ENCODE data around the gene PTPRG.

Gene PTPRG

DNA sequence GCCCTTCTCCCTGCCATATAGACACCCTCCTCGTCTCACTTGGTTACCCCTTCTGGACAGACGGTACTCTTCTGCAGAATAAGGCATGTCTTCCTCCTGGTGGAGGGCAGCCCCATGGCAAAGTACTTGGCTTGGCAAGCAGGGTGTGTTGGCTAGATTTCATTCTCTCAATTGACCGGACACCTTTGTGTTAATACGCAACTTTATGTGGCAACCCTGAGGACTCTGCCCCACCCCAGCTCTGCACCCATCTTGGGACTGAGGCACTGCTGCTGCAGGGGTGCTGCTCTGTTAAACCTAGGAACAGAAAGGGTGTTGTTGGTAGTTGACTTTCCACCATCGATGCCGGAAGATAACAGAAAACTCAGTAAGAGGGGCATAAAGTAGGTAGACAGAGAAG, 55.2 kb downstream of the PTPRG start:
- TF ChIP-seq, protein P1, sequence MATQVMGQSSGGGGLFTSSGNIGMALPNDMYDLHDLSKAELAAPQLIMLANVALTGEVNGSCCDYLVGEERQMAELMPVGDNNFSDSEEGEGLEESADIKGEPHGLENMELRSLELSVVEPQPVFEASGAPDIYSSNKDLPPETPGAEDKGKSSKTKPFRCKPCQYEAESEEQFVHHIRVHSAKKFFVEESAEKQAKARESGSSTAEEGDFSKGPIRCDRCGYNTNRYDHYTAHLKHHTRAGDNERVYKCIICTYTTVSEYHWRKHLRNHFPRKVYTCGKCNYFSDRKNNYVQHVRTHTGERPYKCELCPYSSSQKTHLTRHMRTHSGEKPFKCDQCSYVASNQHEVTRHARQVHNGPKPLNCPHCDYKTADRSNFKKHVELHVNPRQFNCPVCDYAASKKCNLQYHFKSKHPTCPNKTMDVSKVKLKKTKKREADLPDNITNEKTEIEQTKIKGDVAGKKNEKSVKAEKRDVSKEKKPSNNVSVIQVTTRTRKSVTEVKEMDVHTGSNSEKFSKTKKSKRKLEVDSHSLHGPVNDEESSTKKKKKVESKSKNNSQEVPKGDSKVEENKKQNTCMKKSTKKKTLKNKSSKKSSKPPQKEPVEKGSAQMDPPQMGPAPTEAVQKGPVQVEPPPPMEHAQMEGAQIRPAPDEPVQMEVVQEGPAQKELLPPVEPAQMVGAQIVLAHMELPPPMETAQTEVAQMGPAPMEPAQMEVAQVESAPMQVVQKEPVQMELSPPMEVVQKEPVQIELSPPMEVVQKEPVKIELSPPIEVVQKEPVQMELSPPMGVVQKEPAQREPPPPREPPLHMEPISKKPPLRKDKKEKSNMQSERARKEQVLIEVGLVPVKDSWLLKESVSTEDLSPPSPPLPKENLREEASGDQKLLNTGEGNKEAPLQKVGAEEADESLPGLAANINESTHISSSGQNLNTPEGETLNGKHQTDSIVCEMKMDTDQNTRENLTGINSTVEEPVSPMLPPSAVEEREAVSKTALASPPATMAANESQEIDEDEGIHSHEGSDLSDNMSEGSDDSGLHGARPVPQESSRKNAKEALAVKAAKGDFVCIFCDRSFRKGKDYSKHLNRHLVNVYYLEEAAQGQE (IDR thresholded peaks at IDR 0.05; ENCODE audit: low read depth) = no peak
- TF ChIP-seq FOXM1 (IDR thresholded peaks at IDR 0.05; ENCODE audit: borderline replicate concordance, low read depth) (no peak), YY1 (IDR thresholded peaks at IDR 0.05; ENCODE audit: low read depth) (no peak)

DNA sequence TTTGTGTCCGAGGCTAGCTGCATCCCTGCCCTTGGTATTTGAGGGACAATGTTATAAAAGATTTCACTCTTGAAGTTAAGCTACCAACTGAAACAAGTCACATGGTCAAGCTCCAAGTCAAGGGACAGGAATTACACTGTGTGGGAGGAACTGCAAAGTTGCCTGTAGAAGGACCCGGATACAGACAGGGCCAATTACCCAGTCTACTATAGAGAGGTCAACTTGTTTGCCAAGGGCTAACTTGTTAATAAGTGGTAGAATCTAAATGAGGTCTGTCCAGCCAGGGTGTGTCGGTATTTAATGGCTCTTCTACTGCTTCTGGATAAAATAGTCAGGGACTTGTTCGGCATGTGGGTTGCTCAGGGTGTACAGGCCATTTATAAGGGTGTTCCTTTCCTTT, 55.7 kb downstream of the PTPRG start:
- TF ChIP-seq EP300 (IDR thresholded peaks at IDR 0.05; ENCODE audit: borderline replicate concordance) = no peak
- no peak for TF ChIP-seq RAD21 (IDR thresholded peaks at IDR 0.05; ENCODE audit: low read depth)
- TF ChIP-seq TCF12 (IDR thresholded peaks at IDR 0.05; ENCODE audit: low read depth) = no peak
- no peak for TF ChIP-seq TEAD4 (IDR thresholded peaks at IDR 0.05)
- TF ChIP-seq TAF1 (IDR thresholded peaks at IDR 0.05; ENCODE audit: low read depth) = no peak
- TF ChIP-seq NFIC (IDR thresholded peaks at IDR 0.05) = no peak
- no peak for TF ChIP-seq CEBPB (IDR thresholded peaks at IDR 0.05)
- TF ChIP-seq CREB1 (IDR thresholded peaks at IDR 0.05; ENCODE audit: low read depth) = no peak

DNA sequence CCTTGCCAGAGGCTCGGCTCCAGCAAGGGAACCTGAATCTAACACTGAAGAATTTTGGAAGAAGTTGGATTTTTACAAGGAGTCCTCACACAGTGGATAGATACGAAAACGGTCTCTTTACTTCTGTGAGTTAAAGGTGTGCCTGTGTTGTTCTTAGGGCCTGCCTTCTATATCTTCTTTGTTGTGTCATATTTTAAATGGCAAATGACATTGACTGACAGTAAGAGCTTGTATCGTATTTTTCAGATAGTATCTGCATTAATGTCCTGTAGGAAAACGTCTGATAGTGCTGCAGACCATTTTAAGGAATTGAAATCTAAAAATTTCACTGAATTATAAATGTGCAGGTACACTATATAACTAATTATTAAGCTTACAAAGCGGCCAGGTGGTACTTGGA, 56.3 kb downstream of the PTPRG start:
- TF ChIP-seq, protein P2, sequence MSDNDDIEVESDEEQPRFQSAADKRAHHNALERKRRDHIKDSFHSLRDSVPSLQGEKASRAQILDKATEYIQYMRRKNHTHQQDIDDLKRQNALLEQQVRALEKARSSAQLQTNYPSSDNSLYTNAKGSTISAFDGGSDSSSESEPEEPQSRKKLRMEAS (IDR thresholded peaks at IDR 0.05) = no peak
- no peak for TF ChIP-seq EP300 (IDR thresholded peaks at IDR 0.05; ENCODE audit: borderline replicate concordance)
- no peak for TF ChIP-seq RAD21 (IDR thresholded peaks at IDR 0.05; ENCODE audit: low read depth)
- no peak for TF ChIP-seq YY1 (IDR thresholded peaks at IDR 0.05; ENCODE audit: low read depth)
- no peak for TF ChIP-seq NFIC (IDR thresholded peaks at IDR 0.05)
- TF ChIP-seq TEAD4 (IDR thresholded peaks at IDR 0.05) = no peak
- no peak for TF ChIP-seq CREB1 (IDR thresholded peaks at IDR 0.05; ENCODE audit: low read depth)
- TF ChIP-seq TAF1 (IDR thresholded peaks at IDR 0.05; ENCODE audit: low read depth) = no peak
- TF ChIP-seq, protein P1 (IDR thresholded peaks at IDR 0.05; ENCODE audit: low read depth) = no peak
- no peak for TF ChIP-seq ZBTB7A (IDR thresholded peaks at IDR 0.05; ENCODE audit: low read depth)

DNA sequence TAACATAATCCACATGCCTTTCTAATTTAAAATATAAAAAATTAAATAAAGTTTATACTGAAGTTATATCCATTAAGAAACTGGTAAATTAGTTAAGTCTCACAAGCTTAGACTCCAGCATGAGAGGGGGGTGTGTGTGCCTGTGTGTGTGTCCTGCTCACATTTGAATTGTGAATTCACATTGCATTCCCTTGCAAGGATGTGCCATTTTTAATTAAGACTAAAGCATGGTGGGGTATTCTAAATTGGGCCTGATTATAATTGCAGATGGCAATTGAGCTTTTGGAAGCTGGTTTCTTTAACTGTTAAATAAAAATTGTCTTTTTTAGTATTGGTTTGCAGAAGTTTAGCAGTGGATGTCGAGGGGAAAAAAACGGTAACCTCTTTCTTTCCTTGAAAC, 56.9 kb downstream of the PTPRG start:
- TF ChIP-seq NFIC (IDR thresholded peaks at IDR 0.05) = no peak
- TF ChIP-seq, protein P2 (IDR thresholded peaks at IDR 0.05) = no peak
- TF ChIP-seq CREB1 (IDR thresholded peaks at IDR 0.05; ENCODE audit: low read depth) = no peak
- TF ChIP-seq TAF1 (IDR thresholded peaks at IDR 0.05; ENCODE audit: low read depth) = no peak
- TF ChIP-seq EP300 (IDR thresholded peaks at IDR 0.05; ENCODE audit: borderline replicate concordance) = no peak
- no peak for TF ChIP-seq TEAD4 (IDR thresholded peaks at IDR 0.05)
- TF ChIP-seq RAD21 (IDR thresholded peaks at IDR 0.05; ENCODE audit: low read depth) = no peak
- TF ChIP-seq FOXM1 (IDR thresholded peaks at IDR 0.05; ENCODE audit: borderline replicate concordance, low read depth) = no peak
- no peak for TF ChIP-seq CEBPB (IDR thresholded peaks at IDR 0.05)
- TF ChIP-seq YY1 (IDR thresholded peaks at IDR 0.05; ENCODE audit: low read depth) = no peak
- TF ChIP-seq, protein P1 (IDR thresholded peaks at IDR 0.05; ENCODE audit: low read depth) = no peak
- TF ChIP-seq, protein P3, sequence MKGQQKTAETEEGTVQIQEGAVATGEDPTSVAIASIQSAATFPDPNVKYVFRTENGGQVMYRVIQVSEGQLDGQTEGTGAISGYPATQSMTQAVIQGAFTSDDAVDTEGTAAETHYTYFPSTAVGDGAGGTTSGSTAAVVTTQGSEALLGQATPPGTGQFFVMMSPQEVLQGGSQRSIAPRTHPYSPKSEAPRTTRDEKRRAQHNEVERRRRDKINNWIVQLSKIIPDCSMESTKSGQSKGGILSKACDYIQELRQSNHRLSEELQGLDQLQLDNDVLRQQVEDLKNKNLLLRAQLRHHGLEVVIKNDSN (IDR thresholded peaks at IDR 0.05) = no peak
- TF ChIP-seq EGR1 (IDR thresholded peaks at IDR 0.05) = no peak
- TF ChIP-seq TCF12 (IDR thresholded peaks at IDR 0.05; ENCODE audit: low read depth) = no peak
- TF ChIP-seq ZBTB7A (IDR thresholded peaks at IDR 0.05; ENCODE audit: low read depth) = no peak

DNA sequence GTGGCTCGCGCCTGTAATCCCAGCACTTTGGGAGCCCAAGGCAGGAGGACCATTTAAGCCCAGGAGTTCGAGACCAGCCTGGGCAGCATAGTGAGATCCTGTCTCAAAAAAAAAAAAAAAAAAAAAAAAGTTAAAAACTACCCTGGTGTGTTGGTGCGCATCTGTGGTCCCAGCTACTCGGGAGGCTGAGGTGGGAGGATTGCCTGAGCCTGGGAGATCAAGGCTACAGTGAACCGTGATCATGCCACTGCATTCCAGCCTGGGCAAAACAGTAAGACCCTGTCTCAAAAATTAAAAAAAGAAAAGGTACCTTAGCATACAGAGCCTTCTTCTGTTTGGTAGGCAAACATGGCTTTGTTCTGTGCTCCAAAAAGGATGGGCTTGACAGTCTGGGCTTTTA, 57.5 kb downstream of the PTPRG start:
- no peak for TF ChIP-seq TAF1 (IDR thresholded peaks at IDR 0.05; ENCODE audit: low read depth)
- no peak for TF ChIP-seq RAD21 (IDR thresholded peaks at IDR 0.05; ENCODE audit: low read depth)
- no peak for TF ChIP-seq CREB1 (IDR thresholded peaks at IDR 0.05; ENCODE audit: low read depth)
- no peak for TF ChIP-seq FOXM1 (IDR thresholded peaks at IDR 0.05; ENCODE audit: borderline replicate concordance, low read depth)
- no peak for TF ChIP-seq TEAD4 (IDR thresholded peaks at IDR 0.05)
- TF ChIP-seq TCF12 (IDR thresholded peaks at IDR 0.05; ENCODE audit: low read depth) = no peak
- TF ChIP-seq EP300 (IDR thresholded peaks at IDR 0.05; ENCODE audit: borderline replicate concordance) = no peak
- TF ChIP-seq, protein P1 (IDR thresholded peaks at IDR 0.05; ENCODE audit: low read depth) = no peak
- TF ChIP-seq NFIC (IDR thresholded peaks at IDR 0.05) = no peak
- no peak for TF ChIP-seq EGR1 (IDR thresholded peaks at IDR 0.05)
- TF ChIP-seq, protein P2 (IDR thresholded peaks at IDR 0.05) = no peak
- no peak for TF ChIP-seq YY1 (IDR thresholded peaks at IDR 0.05; ENCODE audit: low read depth)
- TF ChIP-seq CEBPB (IDR thresholded peaks at IDR 0.05) = no peak
- TF ChIP-seq ZBTB7A (IDR thresholded peaks at IDR 0.05; ENCODE audit: low read depth) = no peak
- TF ChIP-seq, protein P3 (IDR thresholded peaks at IDR 0.05) = no peak
